Neuron (in vitro differentiated cells): Measurements from ENCODE around the gene MGME1.
A peak's percentile ranks its signal among the peaks of the same experiment; 100 is the strongest.

Experiments used
- H2AFZ ChIP-seq: one replicate; pipeline ENCODE4 v1.6.1; 2013; ENCODE audit warnings: low read depth, mild to moderate bottlenecking, inconsistent platforms, low read length, moderate library complexity
- H3K27me3 ChIP-seq: one replicate; pipeline ENCODE4 v1.6.1; 2013; ENCODE audit warnings: low read length; ENCODE audit not compliant: insufficient read depth
- H3K36me3 ChIP-seq: one replicate; pipeline ENCODE4 v1.6.1; 2013; ENCODE audit warnings: low read length; ENCODE audit not compliant: insufficient read depth
- H3K4me1 ChIP-seq: one replicate; pipeline ENCODE4 v1.6.1; 2013; ENCODE audit warnings: low read length; ENCODE audit not compliant: insufficient read depth
- H3K4me3 ChIP-seq: 2 replicates; pipeline ENCODE4 v1.5.1; 2013; ENCODE audit warnings: mild to moderate bottlenecking, low read length, moderate library complexity
- H3K9me3 ChIP-seq: one replicate; pipeline ENCODE4 v1.6.1; 2013; ENCODE audit warnings: low read length

Gene MGME1

DNA sequence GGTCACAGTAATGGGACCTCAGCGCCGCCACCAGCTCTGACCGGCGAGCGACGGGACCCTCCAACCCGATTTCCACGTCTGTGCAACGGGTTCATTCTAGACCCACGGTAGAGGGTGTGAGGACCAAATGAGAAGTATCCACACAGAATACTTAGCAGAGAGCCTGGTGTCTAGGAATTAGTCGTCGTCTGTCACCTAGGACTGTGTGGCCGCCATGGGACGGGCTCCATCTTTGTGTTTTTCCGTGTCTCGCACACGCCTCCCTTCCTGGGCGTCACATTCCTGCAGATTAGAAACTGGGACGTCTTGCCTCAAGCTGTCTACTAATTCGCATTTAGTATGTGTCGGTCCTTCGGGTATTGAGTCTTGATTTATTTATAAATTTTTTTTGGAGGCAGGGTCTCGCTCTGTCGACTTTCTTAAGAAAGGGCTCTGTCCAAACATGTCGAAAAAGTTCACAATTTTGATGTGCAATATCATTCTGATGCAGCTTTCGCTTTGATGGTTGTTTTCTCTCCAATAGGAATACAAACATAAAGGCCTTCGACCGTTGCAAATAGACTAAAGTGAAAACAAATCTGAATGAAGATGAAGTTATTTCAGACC, 563 bp downstream of the MGME1 start:
- no peaks in the 10 kb centered on the region for H3K9me3 ChIP-seq
- H3K27me3 ChIP-seq: no peaks in the 10 kb centered on the region
- H2AFZ ChIP-seq: peak overlapping the region; percentile 75
- peak overlapping the region; percentile 96 for H3K4me3 ChIP-seq
- peaks cover 5% of the 10 kb centered on the region for H3K36me3 ChIP-seq
- H3K4me1 ChIP-seq: peaks cover 54% of the 10 kb centered on the region

DNA sequence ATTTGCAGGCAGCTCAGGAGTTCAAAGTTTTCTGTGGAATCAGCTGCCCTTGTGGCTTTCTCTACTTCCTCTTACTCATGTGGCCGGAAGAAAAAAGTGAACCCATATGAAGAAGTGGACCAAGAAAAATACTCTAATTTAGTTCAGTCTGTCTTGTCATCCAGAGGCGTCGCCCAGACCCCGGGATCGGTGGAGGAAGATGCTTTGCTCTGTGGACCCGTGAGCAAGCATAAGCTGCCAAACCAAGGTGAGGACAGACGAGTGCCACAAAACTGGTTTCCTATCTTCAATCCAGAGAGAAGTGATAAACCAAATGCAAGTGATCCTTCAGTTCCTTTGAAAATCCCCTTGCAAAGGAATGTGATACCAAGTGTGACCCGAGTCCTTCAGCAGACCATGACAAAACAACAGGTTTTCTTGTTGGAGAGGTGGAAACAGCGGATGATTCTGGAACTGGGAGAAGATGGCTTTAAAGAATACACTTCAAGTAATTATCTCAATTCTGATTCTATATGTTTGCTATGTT, 1.1 kb downstream of the MGME1 start:
- H2AFZ ChIP-seq: peak overlapping the region; percentile 75
- H3K4me3 ChIP-seq: peak overlapping the region; percentile 96
- H3K27me3 ChIP-seq: no peaks in the 10 kb centered on the region
- no peaks in the 10 kb centered on the region for H3K9me3 ChIP-seq
- peaks cover 52% of the 10 kb centered on the region for H3K4me1 ChIP-seq
- peaks cover 3% of the 10 kb centered on the region for H3K36me3 ChIP-seq

DNA sequence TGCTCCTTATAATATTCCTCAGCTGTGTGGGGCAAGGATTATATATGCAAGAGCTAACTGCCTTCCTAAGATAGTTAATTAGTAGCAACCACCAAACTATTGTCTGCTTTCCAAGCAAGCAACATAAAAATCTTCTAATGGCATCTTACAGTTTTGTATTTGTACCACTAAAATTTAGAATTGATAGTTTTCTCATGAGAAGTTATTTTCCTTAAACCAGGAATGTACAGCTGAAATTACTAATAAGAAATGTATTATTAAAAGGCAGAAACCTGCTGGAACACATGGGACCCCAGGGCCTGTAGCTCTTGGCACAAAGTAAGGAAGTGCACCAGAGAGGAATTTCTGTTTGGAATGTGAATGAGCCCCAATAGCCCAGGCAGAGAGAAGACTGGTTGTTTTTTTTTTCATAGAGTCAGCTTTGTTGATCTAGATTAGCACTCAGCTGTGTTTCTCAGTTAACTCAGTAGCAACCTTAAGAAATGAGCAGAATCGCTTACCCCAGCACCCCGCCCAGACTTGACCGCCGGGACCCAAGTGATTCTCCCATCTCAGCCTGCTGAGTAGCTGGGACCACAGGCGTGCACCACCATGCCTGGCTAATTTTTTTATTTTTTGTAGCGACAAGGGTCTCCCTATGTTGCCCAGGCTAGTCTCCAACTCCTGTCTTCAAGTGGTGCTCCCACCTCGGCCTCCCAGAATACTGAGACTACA, 2.6 kb downstream of the MGME1 start:
- Histone ChIP-seq H3K9me3 (no peaks in the 10 kb centered on the region), H3K4me1 (peaks cover 37% of the 10 kb centered on the region), H3K27me3 (no peaks in the 10 kb centered on the region), H2AFZ (peak overlapping the region; percentile 44), H3K36me3 (peaks cover 14% of the 10 kb centered on the region), H3K4me3 (peak overlapping the region; percentile 96)

DNA sequence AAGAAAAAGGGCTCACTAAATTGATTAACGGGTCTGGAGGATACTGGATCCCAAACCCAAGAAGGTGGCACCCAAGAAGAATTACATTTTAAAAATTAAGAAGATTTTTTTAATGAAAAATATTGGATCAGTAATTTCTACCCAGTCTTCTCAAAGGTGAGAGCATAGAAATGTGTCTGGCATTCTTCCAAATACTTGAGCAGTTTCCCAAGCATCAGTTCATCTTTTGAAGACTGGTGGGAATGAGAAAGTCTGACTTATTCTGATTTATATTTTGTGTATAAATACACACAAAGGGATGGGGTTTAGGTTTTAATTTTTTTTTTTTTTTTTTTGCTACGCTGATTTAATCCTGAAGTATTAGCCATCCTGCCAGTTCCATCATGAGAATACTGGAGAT, 3.3 kb downstream of the MGME1 start:
- Histone ChIP-seq H2AFZ (no peak overlapping the region), H3K9me3 (no peaks in the 10 kb centered on the region), H3K4me3 (peak overlapping the region; percentile 96), H3K4me1 (peaks cover 31% of the 10 kb centered on the region), H3K27me3 (no peaks in the 10 kb centered on the region), H3K36me3 (peaks cover 18% of the 10 kb centered on the region)

DNA sequence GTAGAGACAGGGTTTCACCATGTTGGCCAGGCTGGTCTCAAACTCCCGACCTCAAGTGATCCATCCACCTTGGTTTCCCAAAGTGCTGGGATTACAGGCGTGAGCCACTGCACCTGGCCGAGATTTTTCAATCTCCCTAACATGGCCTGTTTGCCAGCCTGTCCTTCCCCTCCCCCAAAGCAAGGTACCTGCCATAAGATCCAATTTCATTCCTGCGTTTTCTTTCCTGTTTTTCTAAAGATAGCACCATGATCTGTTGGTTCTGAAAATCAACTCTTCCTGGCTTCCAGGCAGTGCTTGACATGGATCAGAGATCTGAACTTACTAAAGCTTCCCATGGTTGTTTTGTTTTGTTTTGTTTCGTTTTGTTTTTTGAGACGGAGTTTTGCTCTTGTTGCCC, 7.5 kb downstream of the MGME1 start:
- Histone ChIP-seq H3K36me3 (peaks cover 32% of the 10 kb centered on the region), H3K4me1 (peaks cover 17% of the 10 kb centered on the region), H3K27me3 (no peaks in the 10 kb centered on the region), H3K4me3 (no peak overlapping the region), H2AFZ (no peak overlapping the region), H3K9me3 (no peaks in the 10 kb centered on the region)

DNA sequence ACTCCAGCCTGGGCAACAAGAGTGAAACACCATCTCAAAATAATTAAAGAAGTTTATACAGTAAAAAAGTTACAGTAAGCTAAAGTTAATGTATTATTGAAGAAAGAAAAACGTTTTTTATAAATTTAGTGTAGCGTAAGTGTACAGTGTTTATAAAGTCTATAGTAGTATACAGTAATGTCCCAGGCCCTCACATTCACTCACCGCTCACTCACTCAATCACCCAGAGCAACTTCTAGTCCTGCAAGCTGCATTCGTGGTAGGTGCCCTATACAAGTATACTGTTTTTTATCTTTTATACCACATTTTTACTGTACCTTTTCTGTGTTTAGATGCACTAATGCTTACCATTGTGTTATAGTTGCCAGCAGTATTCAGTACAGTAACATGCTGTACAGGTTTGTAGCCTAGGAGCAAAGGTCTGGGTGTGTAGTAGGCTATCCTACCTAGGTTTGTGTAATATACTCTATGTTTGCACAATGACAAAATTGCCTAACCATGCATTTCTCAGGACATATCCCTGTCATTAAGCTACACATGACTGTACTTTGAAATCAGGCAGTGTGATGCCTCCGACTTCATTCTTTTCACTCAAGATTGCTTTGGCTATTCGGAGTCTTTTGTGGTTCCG, 16.7 kb downstream of the MGME1 start:
- Histone ChIP-seq H3K4me1 (no peaks in the 10 kb centered on the region), H3K36me3 (peaks cover 35% of the 10 kb centered on the region), H3K4me3 (no peak overlapping the region), H3K9me3 (no peaks in the 10 kb centered on the region), H2AFZ (no peak overlapping the region), H3K27me3 (no peaks in the 10 kb centered on the region)

DNA sequence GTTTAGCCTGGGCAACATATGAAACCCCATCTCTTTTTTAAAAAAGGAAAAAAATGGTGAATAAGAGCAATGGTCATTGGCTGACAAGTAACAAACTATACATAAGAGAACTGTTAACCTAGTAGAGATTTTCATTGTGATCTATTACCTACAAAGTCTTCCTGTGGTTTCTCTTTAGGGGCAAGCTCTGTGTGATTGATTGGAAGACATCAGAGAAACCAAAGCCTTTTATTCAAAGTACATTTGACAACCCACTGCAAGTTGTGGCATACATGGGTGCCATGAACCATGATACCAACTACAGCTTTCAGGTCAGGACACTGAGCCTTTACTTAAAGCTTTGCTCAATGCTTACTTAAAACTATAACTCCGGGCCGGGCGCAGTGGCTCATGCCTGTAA, 19.2 kb downstream of the MGME1 start:
- no peaks in the 10 kb centered on the region for H3K27me3 ChIP-seq
- H3K9me3 ChIP-seq: no peaks in the 10 kb centered on the region
- no peak overlapping the region for H3K4me3 ChIP-seq
- no peaks in the 10 kb centered on the region for H3K4me1 ChIP-seq
- peaks cover 29% of the 10 kb centered on the region for H3K36me3 ChIP-seq
- H2AFZ ChIP-seq: no peak overlapping the region

DNA sequence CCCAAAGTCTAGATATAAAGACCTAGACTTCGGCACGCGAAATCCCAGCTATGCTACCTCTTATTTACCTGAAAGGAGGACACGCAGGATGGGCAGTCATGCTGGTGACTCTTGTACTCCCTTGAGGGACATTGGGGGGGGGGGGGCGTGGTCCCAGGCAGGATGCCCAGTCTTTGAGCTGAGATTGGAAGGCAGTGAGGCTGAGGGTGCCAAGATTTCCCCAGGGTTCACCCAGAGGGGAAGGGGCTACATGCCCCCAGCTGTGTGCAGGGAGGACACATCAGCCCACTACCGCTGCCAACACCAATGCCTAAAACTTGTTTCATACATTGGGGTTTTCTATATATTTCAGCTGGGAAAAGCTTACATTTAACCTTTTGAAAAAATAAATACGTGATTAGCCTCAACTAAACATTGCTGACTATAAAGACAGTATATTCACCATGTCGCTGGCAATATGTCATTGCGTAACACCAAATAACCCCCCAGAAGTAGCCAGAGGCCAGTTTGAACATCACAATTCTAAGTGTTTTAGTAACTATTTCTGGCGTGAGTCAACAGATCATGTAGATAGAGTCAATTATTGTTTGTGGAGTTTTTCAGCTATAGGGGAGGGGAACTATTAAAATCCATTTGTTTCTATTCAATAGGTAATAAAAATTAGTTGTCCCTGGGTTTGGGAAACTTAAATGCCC, 21.6 kb downstream of the MGME1 start:
- H2AFZ ChIP-seq: no peak overlapping the region
- H3K4me1 ChIP-seq: no peaks in the 10 kb centered on the region
- H3K9me3 ChIP-seq: no peaks in the 10 kb centered on the region
- H3K27me3 ChIP-seq: no peaks in the 10 kb centered on the region
- no peak overlapping the region for H3K4me3 ChIP-seq
- peaks cover 29% of the 10 kb centered on the region for H3K36me3 ChIP-seq

DNA sequence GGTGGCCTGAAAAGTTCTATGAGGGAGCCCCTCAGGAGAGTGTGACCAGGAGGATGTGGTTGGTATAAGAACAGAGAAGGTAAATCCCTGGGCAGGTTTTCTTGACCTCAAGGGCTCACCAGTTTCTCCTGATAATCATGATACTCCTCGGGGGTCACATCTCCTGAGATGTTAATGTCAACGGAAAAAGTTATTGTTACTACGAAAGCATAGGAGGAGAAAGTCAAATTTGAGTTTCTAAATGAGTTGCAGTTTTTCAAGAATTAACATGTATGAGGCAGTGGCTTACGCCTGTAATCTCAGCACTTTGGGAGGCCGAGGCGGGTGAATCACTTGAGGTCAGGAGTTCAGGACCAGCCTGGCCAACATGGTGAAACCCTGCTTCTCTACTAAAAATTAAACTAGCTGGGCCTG, 23.4 kb downstream of the MGME1 start:
- Histone ChIP-seq H3K9me3 (no peaks in the 10 kb centered on the region), H3K4me3 (no peak overlapping the region), H3K27me3 (no peaks in the 10 kb centered on the region), H3K4me1 (no peaks in the 10 kb centered on the region), H2AFZ (no peak overlapping the region), H3K36me3 (peaks cover 25% of the 10 kb centered on the region)

DNA sequence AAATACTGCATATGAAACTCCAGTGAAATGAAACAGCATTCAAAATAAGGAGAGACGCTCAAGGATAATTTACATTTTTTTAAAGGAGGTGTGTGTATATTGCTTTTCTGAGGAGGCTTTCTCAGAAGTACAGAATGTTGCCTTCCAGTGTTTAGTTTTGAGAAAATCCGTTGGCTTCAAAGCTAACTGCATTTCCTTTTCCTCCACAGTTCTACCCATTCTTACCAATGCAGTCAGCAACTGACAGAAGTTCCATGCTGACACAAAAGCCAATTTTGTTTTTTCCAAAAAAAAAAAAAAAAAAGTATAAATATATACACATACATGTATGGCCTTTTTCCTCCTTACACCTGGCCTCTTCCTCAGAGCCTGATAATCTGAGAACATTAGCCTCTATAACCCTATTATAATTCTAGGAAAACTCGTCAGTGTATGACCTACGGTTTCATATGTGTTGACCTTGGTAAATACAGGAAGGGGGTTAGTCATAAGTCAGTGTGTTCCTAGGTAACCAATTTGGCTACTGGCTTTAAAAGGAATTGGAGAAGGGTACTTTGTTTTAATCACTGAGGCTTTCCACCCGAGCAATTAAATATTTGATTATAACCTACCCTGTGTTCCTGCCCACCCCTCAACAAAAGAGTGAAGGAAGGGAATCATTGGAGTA, 24.2 kb downstream of the MGME1 start:
- Histone ChIP-seq H3K27me3 (no peaks in the 10 kb centered on the region), H3K4me3 (no peak overlapping the region), H3K9me3 (no peaks in the 10 kb centered on the region), H3K4me1 (no peaks in the 10 kb centered on the region), H2AFZ (no peak overlapping the region), H3K36me3 (peaks cover 21% of the 10 kb centered on the region)

DNA sequence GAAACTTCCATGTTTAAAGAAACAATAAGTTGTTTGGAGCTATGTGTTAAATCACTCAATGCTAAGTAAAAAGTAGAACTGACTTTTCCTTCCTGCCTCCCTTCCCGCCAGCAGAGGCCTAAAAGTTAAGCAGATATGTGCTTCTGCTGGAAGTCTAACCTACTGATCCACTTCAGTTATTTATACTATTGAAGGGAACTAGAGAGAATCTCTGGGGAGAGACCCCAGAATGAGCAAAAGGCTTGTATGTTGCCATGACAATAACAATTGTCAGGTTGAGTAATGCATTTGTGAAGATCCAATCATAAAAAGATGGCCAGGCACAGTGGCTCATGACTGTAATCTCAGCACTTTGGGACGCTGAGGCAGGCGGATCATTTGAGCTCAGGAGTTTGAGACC, 24.7 kb downstream of the MGME1 start:
- no peaks in the 10 kb centered on the region for H3K27me3 ChIP-seq
- H3K4me1 ChIP-seq: no peaks in the 10 kb centered on the region
- no peak overlapping the region for H3K4me3 ChIP-seq
- H3K36me3 ChIP-seq: peaks cover 17% of the 10 kb centered on the region
- no peak overlapping the region for H2AFZ ChIP-seq
- no peaks in the 10 kb centered on the region for H3K9me3 ChIP-seq

DNA sequence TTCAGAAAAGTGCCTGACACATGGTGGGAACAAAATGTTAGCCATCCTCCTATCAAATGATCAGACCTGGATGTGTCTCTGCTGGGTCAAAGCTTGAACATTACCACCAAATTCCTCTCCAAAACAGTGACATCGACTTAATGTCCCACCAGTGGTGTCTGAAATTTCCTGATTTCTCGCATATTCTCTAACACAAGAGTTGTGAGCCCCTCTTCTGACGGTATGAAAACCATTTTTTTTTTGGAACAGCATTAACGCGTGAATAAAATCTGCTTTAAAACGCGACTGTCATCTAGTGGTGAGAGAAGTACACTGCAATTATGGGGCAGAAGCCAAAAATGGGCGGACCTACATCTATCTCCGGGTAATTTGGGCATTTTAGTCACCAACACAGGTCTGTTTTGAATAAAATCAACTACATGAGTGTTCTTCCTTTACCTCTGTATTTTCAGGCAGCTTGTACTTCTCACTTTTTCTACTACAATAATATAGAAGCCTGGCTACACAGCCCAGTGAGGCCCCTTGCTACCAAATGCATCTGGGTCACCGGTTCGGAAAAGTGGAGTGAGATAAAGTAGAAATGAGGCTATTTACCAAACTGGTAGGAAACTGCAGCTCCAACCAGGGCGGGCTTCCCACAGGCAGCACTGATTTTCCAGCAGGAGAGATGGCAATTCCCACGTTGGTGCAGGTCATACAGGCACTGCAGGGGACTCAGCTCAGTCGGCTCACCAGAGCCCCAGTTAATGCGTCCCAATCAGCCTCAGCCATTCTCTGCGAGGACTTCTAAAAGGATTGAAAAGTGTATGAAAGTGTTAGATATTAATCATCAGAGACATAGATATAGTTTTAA, 27.4 kb downstream of the MGME1 start:
- Histone ChIP-seq H2AFZ (no peak overlapping the region), H3K4me3 (no peak overlapping the region), H3K4me1 (no peaks in the 10 kb centered on the region), H3K27me3 (no peaks in the 10 kb centered on the region), H3K36me3 (no peaks in the 10 kb centered on the region), H3K9me3 (no peaks in the 10 kb centered on the region)
